ENCODE results near the gene ZNF814. TPM values are rescaled to one million over a fixed set of nuclear protein-coding genes. Genes with fewer than 3 reads are reported as not detected.

The ZNF814 gene
- total RNA-seq, 1 experiment from 2014 or later: 3.1 TPM

- BruUV-seq (replicated peaks): no TSS peak
- intact Hi-C loops (cut with micrococcal nuclease): no loop called here
- ChIA-PET CTCF (interaction anchor here (0.6 to 1.1 kb wide), 2 partner anchors 20 to 74 kb away, joined by 3 read pairs; no protein-coding TSS in a partner anchor), POLR2A (interaction anchor here (0.6 to 2.9 kb wide), 10 partner anchors 13 to 470 kb away, joined by 3 to 65 read pairs (median 4); partner anchors contain the start of genes ZNF211, ZNF304, ZNF419 and ZNF550)
- Mint-ChIP-seq H3K4me1 (ENCODE audit: insufficient read depth, unreplicated experiment) (peaks cover 27% of the 10 kb centered on the region), H3K27me3 (ENCODE audit: insufficient read depth, unreplicated experiment) (no peaks in the 10 kb centered on the region), H3K36me3 (ENCODE audit: insufficient read depth, unreplicated experiment) (peaks cover 30% of the 10 kb centered on the region), H3K27ac (ENCODE audit: low read depth, unreplicated experiment) (peak overlapping the region; percentile 90), H3K9me3 (ENCODE audit: unreplicated experiment) (no peaks in the 10 kb centered on the region), H3K4me3 (ENCODE audit: unreplicated experiment) (peak overlapping the region; percentile 85)
- TF ChIP-seq CTCF (IDR thresholded peaks at IDR 0.05; ENCODE audit: unreplicated experiment): no peak
- DNase-seq (ENCODE audit: unreplicated experiment): no peak
Observed at GRCh38 chr19:57820599-57820998, 68.2 kb downstream of the ZNF814 start.

DNA sequence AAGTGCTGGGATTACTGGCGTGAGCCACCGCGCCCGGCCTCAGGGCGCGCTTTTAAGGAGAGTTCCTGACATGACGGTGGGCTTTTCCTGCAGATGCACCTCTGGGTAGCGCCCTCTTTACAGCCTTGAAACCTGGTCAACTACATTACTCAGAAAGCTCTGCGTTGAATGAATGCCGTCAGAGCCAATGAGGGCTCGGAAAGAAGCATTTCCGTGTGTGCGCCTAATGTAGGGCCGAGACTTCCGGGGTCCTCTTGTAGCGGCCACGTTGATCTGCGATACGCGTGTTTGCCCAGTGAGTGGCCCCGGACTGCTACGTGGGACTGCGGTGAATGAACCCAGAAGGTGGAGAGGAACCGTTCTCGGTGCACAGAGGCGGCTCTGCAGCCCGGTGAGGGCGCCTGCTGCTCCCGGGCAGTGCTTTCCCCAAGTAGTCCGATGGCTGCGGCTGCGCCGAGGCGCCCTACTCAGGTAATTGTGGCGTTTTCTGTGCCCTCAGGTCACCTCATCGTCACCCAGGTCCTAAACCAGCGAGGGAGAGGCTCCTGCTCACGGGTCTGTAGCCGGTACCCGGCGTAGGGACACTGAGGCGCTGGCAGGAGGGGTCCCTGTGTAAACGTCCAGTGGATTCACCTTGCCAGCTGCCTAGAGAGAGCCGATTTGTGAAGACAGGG, 69.2 kb downstream of the ZNF814 start:
- peaks cover 31% of the 10 kb centered on the region for H3K36me3 Mint-ChIP-seq (ENCODE audit: insufficient read depth, unreplicated experiment)
- POLR2A ChIA-PET: interaction anchor here (0.6 to 2.9 kb wide), 19 partner anchors 8 to 469 kb away, joined by 3 to 65 read pairs (median 5); partner anchors contain the start of genes ZNF134, ZNF211, ZNF304 and ZNF419
- BruUV-seq (replicated peaks): TSS peak; percentile 60

GRCh38 chr19:57818378-57818777, 70.5 kb downstream of the ZNF814 start:
- no peaks in the 10 kb centered on the region for H3K27me3 Mint-ChIP-seq (ENCODE audit: insufficient read depth, unreplicated experiment)
- H3K36me3 Mint-ChIP-seq (ENCODE audit: insufficient read depth, unreplicated experiment): peaks cover 31% of the 10 kb centered on the region
- DNase-seq (ENCODE audit: unreplicated experiment): no peak
- BruUV-seq (replicated peaks): no TSS peak
- H3K4me3 Mint-ChIP-seq (ENCODE audit: unreplicated experiment): peak overlapping the region; percentile 85
- H3K27ac Mint-ChIP-seq (ENCODE audit: low read depth, unreplicated experiment): no peak overlapping the region
- TF ChIP-seq CTCF (IDR thresholded peaks at IDR 0.05; ENCODE audit: unreplicated experiment): no peak
- no peaks in the 10 kb centered on the region for H3K9me3 Mint-ChIP-seq (ENCODE audit: unreplicated experiment)
- ChIA-PET CTCF (interaction anchor here (0.6 to 1.0 kb wide), 4 partner anchors 29 to 413 kb away, joined by 3 to 4 read pairs (median 4); no protein-coding TSS in a partner anchor), POLR2A (interaction anchor here (0.5 to 2.9 kb wide), 5 partner anchors 17 to 590 kb away, joined by 3 to 65 read pairs (median 4); partner anchors contain the start of genes ZNF304, ZNF551, ZNF584 and ZNF587)
- H3K4me1 Mint-ChIP-seq (ENCODE audit: insufficient read depth, unreplicated experiment): peaks cover 25% of the 10 kb centered on the region
- intact Hi-C loops (cut with micrococcal nuclease): loop anchor here (5.0 kb wide), 1 partner anchor 136 kb away; the partner anchor contains the start of gene ZNF551

More for the DNA sequence above, 69.2 kb downstream of the ZNF814 start:
- H3K27ac Mint-ChIP-seq (ENCODE audit: low read depth, unreplicated experiment): peak overlapping the region; percentile 90
- peak; percentile 94 for DNase-seq (ENCODE audit: unreplicated experiment)
- no peaks in the 10 kb centered on the region for H3K27me3 Mint-ChIP-seq (ENCODE audit: insufficient read depth, unreplicated experiment)
- H3K9me3 Mint-ChIP-seq (ENCODE audit: unreplicated experiment): no peaks in the 10 kb centered on the region
- TF ChIP-seq CTCF (IDR thresholded peaks at IDR 0.05; ENCODE audit: unreplicated experiment): no peak
- intact Hi-C loops (cut with micrococcal nuclease): loop anchor here (1.0 to 5.0 kb wide), 3 partner anchors 15 to 137 kb away; partner anchors contain the start of genes ZNF551 and ZNF776
- peak overlapping the region; percentile 85 for H3K4me3 Mint-ChIP-seq (ENCODE audit: unreplicated experiment)
- peaks cover 27% of the 10 kb centered on the region for H3K4me1 Mint-ChIP-seq (ENCODE audit: insufficient read depth, unreplicated experiment)
- CTCF ChIA-PET: interaction anchor here (0.5 to 1.3 kb wide), 8 partner anchors 19 to 1896 kb away, joined by 3 to 8 read pairs (median 4); no protein-coding TSS in a partner anchor

DNA sequence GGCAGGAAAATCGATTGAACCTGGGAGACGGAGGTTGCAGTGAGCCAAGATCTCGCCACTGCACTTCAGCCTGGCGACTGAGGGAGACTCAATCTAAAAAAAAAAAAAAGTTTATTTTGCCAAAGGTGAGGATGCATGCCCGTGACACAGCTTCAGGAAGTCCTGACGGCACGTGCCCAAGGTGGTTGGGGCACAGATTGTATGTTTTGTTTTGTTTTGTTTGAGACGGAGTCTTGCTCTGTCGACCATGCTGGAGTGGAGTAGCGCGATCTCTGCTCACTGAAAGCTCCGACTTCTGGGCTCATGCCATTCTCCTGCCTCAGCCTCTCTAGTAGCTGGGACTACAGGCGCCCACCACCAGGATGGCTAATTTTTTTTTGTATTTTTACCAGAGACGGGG, 70.9 kb downstream of the ZNF814 start:
- CTCF ChIA-PET: no interaction called here

More for the DNA sequence above, 70.9 kb downstream of the ZNF814 start:
- DNase-seq (ENCODE audit: unreplicated experiment): no peak
- BruUV-seq (replicated peaks): no TSS peak
- Mint-ChIP-seq H3K4me3 (ENCODE audit: unreplicated experiment) (peak overlapping the region; percentile 85), H3K4me1 (ENCODE audit: insufficient read depth, unreplicated experiment) (peaks cover 25% of the 10 kb centered on the region), H3K27ac (ENCODE audit: low read depth, unreplicated experiment) (no peak overlapping the region), H3K9me3 (ENCODE audit: unreplicated experiment) (no peaks in the 10 kb centered on the region), H3K27me3 (ENCODE audit: insufficient read depth, unreplicated experiment) (no peaks in the 10 kb centered on the region), H3K36me3 (ENCODE audit: insufficient read depth, unreplicated experiment) (peaks cover 31% of the 10 kb centered on the region)
- no peak for TF ChIP-seq CTCF (IDR thresholded peaks at IDR 0.05; ENCODE audit: unreplicated experiment)
- POLR2A ChIA-PET: interaction anchor here (0.5 kb wide), 1 partner anchor 590 kb away, joined by 3 read pairs; the partner anchor contains the start of gene ZNF584
- intact Hi-C loops (cut with micrococcal nuclease): loop anchor here (5.0 kb wide), 1 partner anchor 136 kb away; the partner anchor contains the start of gene ZNF551

All from MCF 10A (cell line).